CD4-positive, alpha-beta T cell treated with Interleukin-6 at 100 ng/mL for 8 hours (primary cell): ENCODE measurements around the gene KXD1.
A peak's percentile ranks its signal among the peaks of the same experiment; 100 is the strongest.
"Not testable (repeated sequence)": the region's sequence is repeated elsewhere in the genome, so short reads cannot be mapped to it uniquely, and the experiment has no call there.

Source experiments
- DNase-seq: peaks from one replicate; pipeline ENCODE4 v3.0.0-alpha.2; 2020; ENCODE audit warnings: mixed read lengths, low spot score

Gene KXD1

DNA sequence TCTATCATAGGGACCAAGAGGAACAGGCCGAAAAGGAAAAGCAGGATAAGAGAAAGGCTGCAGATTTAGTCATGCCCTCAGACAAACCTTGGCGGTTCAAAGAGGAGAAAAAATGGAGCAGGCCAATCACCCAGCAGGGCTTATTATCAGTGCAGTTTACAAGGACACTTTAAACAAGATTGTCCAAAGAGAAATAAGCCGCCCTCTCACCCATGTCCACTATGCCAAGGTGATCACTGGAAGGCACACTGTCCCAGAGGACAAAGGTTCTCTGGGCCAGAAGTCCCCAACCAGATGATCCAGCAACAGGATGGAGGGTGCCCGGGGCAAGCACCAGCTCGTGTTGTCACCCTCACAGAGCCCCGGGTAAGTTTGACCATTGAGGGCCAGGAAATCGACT, 22.6 kb downstream of the KXD1 start:
- DNase-seq: no peak

DNA sequence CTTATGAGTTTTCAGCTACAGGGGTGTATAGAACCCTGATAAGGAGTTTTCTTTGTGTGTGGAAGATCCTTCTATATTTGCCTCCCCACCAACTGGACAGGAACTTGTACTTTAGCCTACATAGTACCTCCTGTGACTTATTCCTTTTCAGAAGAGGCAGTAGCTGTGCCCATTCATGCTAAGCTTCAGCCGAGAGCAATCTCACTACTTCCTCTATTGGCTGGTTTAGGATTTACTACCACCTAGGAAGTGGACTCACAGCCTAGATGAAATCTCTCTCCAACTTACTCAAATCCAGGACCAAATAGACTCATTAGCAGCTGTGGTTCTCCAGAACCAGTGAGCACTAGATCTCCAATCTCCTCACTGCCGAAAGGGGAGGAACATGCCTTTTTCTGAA, 28.6 kb downstream of the KXD1 start:
- DNase-seq: no peak

DNA sequence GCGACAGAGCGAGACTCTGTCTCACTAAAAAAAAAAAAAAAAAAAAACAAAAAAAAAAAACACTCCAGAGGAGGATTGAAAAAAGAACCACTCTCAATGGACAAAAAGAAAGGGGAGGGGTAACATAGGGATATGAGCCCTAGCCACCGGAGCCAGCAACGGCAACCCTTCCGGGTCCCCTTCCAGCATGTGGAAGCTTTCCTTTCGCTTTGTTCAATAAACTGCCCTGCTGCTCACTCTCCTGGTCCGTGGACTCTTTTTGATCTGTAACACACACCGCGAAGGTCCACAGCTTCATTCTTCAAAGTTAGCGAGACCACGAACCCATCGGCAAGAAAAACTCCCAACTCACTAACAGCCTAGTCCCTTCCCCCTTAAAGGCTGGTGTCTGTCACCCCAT, 29.9 kb downstream of the KXD1 start:
- DNase-seq: no peak

DNA sequence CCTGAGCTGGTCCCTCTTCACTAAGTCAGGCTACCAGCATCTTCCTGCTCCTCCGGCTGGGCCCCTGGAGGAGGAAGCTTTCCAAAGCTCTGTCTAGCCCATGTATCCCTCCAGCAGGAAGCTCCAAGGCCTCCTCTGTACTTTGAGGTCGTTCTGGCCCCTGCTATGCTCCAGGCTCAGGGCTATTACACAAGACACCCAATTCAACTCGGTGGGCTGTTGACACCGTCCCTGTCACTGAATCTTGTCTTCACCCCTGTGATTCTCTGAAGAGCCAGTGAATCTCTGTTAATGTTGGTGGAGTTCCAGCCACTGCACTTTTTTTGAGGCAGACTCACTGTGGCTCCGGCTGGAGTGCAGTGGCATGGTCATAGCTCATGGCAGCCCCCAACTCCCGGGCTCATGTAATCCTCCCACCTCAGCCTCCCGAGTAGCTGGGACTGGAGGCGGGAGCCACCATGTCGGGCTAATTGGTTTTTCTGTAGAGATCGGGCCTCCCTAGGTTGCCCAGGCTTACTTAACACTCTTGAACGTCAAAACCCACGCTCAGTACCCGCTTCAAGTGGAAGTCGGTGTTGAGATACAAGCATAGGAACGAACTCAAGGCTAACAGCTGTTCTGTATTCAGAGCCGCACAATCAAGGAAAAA, 30.4 kb downstream of the KXD1 start:
- no peak for DNase-seq

DNA sequence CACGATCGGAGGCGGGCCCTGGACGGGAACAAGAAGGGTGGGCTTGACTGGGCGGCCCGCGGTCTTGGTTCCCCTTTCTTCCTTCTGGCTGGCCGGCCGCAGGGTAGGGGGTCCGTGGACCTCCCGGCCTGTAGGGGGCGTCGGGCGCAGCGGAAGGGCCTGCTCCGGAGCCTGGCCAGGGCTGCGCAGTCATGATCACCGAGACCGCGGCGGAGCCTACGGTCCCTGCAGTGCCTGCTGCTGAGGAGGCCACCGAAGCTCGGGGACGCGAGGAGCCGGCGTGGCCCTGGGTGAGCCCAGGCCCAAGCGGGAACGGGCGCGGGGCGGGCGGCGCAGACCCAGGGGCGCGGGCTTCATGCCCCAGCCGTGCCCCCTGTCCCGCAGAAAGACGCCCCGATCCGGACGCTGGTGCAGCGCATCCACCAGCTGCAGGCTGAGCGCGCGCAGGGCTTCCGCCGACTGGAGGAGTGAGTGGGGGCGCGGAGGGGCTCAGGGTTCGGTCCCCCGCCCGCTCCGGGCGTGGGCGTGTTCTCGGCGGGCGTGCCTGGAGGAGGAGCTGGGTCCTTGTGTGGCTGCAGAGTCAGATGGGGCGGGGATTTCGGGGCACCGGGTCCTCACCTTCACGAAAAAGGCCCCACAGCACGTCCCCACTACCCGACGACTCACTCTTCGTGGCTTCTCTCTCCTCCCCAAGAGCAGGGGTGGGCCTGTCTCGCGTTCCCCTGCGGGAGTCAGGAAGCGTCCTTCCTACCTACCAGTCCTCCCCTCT, 31.1 kb downstream of the KXD1 start, which contains the start of gene REX1BD:
TSS of gene REX1BD (plus strand) at position 188 of the 769 bp plus-strand sequence. CDS start at position 192, 4 bp downstream.
- peak; percentile 89 for DNase-seq

DNA sequence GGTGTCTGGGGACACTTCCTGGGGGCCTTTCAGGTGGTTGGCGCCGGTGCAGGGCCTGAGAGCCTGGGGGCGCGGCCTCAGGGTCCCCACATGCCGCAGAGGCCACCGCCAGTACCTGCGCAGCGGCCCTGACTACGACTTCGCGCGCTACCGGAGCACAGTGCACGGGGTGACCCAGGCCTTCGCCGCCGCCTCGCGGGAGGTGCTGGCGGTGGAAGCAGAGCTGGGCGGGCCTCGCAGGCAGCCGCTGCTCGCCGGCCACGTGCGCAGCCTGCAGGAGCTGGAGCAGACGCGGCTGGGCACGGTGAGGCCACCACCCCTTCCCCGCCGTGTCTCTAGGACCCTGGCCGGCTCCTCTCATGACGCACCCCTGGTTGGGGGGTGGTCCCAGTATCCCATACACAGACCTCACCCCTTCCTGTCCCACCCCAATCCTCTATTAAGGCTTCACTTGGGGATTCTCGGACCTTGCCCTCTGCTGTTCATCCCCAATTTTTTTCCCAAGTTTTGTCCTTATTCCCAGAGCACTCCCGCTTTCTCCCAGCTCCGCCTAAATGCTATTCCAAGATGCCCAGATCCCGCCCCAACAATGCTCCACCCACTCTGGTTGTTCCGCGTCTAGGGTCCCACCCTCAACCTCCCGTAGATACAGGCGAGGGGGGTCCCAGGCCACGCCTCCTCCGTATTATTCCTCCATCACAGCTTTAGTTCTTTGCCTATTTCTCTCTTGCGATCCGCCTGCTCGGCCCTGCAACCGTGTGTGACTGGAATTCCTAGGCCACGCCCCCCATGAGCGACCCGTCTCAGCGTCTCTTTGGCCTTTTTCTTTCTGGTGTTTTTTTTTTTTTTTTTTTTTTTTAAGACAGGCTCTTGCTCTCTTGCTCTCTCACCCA, 32.0 kb downstream of the KXD1 start:
- DNase-seq: peak; percentile 61

DNA sequence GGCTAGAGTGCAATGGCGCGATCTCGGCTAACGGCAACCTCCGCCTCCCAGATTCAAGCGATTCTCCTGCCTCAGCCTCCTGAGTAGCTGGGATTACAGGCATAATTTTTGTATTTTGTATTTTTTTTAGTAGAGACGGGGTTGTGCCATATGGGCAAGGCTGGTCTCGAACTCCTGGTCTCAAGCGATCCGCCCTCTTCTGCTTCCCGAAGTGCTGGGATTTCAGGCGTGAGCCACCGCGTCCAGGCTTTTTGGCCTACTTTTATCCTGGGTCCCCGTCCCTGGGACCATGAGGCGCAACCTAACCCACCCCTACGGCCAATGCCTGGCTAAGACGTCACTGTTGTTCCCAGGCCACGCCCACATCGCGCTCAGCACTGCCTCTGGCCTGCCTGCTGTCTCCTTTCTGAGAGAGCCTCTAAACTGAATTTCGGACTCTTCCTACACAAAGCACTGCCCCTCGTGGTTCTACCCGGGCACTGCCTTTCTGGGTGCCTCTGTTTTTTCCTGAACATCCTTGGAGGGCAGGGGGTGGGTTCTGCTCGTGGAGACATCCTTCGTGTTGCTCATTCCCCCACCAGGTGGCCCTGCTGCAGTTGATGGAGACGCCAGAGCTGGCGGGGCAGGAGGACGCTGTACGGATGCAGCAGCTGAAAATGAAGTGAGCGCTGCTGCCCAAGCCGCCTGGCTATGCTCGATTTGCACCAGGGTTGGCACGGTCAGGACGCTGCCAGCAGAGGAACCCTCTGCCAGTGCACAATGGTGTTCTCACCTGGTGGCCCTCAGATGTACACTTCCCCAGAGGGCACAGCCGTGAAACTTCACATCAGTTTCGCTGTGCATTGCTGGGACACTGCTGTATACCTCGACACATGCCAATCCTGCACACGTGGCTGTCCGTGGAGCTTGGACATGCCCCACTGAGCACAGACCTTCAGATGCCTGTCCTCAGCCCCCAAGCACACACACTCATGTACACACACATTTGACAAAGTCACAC, 32.9 kb downstream of the KXD1 start:
- DNase-seq: no peak

DNA sequence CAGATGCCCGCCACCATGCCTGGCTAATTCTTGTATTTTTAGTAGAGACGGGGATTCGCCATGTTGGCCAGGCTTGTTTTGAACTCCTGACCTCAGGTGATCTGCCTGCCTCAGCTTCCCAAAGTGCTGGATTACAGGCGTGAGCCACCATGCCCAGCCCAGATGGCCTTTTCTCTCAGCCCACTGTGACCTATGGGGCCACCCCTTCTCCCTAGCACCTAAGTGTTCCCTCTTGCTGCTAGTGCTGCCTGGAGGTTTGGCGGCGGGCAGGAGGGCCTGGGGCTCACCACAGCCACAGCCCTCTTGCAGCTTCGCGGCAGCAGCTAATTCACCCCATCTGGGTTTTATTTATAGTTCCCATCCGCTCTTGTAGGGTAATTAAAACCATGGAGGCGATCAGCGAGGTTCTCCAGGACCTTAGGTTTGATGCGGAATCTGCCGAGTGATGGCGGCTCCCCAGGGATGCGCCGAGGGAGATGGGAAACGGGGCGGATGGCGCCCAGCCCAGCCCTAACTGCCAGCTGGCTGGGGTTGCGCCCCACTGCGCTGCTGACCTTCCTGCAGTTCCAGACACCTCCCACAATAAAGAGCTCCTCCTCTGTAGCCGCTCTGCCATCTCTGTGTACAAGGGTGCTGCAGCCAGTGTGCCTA, 34.2 kb downstream of the KXD1 start:
- DNase-seq: no peak

DNA sequence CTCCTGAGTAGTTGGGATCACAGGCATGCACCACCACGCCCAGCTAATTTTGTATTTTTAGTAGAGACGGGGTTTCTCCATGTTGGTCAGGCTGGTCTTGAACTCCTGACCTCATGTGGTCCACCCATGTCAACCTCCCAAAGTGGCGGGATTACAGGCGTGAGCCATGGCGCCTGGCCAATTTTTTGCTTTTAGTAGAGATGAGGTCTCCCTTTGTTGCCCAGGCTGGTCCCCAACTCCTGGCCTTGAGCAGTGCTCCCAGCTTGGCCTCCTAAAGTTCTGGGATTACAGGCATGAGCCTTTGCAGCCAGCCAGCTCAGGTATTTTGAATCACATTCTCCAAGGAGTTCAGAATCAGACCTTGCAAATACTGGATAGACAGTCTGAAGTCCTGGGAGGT, 35.1 kb downstream of the KXD1 start:
- not testable (repeated sequence) for DNase-seq

DNA sequence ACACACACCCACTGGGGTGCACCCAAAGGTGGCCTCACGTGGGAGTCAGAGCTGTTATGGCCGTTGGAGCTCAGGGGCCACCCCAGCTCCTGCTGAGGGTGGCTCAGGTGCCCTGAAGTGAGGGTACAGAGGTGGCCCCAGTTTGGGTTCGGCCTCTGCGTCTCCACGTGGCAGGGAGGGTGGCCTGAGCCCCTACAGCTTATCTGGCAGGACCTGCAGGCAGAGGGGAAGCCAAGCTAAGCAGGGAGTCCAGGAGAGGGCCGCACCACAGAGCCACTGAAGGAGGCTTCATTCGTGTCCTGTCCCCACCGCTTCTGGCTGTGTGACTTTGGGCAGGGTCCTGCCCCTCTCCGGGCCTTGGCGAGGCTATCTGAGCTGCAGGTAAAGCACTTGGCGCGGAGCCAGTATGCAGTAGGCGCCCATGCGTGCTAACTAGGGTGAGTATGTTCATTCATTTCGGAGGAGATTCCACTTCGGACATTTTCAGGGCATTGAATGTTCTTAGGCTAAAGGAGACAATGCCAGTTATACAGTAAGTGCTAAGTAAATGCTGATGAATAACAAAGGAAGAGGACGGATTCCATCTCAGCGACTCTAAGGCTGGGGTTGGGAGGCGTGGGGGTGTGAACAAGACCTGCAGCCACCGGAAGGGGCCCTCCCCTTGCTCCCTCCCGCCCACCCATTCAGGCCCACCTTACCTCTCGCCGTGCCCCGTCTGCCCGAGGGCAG, 35.9 kb downstream of the KXD1 start:
- no peak for DNase-seq

DNA sequence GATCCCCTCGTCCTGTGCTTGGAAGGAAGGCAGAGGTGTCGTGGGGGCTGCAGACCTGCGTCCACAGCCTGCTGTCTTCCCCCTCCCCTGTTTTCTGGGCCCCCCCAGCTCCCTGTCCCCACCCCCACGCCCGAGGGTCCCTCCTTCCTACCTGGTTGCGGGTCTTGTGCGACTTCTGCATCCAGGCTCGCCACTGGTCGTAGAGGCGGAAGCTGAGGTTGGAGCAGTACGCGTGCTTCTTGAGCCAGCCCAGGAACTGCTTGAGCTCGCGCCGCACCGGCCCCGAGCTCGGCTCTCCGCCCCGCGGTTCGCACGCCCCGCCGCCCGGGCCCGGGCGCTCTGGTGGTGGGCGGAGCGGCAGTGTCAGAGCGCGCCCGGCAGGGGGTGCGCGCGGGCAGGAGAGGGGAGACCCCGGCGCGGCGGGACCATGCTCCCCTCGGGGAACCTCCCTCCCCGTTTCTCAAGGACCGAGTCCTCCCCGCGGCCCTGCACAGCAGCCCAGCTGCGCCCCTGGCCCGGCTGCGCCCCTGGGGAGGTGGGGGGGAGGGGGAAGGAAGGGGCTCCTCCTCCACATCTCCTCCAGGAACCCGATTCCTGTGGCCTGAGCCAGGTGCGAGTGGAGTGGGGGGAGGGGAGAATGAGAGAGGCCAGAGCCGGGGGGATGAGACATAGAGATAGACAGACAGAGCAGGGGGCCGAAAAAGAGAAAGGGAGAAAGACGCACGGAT, 36.6 kb downstream of the KXD1 start:
- peak; percentile 68 for DNase-seq

DNA sequence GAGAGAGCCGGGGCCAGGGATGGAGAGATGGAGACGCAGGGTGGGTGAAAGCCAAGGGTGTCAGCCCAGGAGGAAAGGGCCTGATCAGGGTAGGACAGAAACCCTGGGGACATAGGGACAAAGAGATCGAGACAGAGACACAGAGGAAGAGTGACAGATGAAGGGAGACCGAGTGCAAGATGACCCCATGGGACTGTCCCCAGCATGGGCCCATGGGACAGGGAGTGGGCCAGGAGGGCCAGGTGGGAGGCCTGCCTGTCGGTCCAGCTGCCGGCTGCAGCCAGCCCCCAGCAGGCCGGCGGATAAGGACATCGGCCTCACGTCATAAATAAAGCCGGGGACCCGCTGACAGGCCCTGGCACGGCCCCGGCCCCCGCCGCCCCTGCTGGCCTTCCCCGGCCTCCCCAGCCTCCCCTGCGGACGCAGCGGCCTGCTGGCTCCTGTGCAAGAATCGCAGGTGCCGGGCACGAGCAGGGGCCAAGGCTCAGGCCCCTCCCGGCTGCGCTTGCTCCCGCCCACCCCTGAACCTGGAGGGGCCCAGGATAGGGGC, 37.2 kb downstream of the KXD1 start:
- DNase-seq: no peak

DNA sequence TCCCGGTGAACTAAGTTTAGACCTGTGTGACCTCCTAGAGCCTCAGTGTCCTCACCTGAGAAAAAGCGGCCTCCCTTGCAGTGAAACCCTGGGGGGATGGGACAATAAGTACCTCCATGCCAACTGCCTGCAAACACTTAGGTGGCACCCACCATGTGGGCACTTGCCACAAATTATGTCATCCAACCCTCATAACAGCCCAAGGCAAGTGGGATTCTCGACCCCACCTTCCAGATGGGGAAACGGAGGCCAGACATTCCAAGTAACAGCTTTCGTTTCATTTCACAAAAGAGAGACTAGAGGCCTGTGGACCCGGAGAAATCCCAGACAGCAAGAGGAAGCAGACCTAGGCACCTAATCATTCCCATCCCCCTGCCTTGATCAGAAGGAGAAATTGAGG, 37.8 kb downstream of the KXD1 start:
- no peak for DNase-seq

DNA sequence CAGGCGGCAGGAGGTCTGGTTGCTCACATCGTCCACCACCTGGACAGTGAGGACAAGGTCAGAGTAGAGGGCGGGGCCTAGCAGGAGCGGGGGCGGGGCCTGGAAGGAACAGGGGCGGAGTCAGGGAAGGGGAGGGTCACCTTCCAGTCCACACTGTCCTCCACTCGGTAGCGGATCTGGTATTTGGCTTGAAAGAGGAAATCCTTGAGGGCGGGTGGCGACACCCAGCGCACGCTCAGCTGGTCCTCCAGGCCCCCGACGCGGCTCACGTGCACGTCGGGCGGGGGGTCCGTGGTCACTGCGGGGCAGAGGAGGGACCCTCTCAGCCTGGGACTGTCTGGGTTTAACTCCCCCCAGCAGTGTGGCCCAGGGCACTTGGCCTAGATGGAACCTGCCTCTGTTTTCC, 39.1 kb downstream of the KXD1 start:
- DNase-seq: no peak

DNA sequence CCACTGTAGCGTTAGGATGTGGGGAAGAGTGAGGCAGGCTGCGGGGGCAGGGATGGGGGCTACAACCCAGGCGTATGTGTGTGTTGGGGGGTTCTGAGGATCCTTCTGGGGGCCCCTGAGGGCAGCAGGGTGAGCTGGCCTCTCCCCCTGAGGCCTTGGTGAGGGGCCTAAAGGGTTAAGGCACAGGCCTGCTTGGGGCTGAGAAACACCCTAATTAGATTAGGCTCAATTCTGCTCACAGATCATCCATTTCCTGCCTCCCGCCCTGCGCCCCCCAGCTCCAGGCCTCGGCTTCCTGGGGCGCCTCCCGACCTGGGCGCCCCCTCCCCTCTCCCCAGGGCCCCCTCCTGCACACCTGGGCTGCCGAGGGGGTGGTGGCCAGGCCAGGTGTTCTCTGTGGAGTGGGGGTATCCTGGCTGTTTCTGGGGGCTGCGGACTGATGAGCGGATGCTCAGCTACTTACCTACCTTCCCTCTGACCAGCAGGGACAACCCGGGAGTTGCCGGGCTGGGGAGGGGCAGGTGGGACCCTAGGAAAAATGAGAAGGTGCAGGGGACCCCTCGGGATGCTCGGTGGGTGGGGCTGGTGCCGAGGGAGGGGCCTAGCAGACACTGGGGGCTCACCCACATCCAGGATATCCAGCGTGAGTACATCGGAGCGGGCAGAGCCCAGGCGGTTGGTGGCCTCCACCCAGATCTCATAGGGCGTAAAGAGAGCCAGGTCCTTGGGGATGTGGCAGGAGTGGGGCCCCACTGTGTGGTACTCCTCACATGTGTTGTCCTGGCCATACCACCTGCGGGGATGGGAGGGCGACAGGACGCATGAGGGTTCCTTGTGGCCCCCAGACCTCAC, 40.4 kb downstream of the KXD1 start:
- no peak for DNase-seq

DNA sequence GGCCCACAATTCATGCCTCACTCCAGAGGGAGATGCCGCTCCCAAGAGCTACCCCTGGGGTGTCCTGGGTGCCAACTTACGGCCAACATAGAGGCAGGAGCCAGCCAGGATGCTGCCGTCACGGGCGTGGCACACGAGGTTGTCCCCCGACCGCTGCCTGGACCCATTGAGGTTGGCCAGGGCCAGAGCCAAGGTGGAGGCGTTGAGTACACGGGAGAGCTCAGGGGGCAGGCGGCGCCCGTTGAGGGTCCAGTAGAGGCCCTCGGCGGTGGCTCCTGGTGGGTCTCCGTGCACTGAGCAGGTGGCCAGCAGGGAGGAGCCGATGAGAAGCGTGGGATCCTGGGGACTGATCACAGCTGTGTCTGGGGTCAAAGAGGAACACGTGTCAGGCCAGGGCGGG, 41.8 kb downstream of the KXD1 start:
- DNase-seq: no peak

DNA sequence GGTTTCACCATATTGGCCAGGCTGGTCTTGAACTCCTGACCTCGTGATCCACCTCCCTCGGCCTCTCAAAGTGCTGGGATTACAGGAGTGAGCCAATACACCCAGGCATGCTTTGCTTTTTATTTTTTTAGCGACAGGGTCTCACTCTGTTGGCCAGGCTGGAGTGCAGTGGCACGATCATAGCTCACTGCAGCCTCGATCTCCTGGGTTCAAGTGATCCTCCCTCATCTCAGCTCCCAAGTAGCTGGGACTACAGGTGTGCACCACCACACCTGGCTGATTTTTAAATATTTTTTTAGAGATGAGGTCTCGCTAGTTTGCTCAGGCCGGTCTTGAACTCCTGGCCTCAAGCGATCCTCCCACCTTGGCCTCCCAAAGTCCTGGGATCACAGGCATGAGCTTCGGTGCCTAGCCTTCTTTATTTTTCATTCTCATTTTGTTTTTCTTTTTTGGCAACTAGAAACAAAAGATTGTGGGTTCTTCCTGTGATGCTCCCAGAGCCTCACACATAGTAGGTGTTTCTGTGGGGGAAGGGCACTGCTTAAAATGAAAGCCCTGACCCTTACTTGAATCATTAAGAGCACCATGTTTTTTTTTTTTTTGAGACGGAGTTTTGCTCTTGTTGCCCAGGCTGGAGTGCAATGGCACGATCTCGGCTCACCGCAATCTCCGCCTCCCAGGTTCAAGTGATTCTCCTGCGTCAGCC, 43.2 kb downstream of the KXD1 start:
- DNase-seq: not testable (repeated sequence)

DNA sequence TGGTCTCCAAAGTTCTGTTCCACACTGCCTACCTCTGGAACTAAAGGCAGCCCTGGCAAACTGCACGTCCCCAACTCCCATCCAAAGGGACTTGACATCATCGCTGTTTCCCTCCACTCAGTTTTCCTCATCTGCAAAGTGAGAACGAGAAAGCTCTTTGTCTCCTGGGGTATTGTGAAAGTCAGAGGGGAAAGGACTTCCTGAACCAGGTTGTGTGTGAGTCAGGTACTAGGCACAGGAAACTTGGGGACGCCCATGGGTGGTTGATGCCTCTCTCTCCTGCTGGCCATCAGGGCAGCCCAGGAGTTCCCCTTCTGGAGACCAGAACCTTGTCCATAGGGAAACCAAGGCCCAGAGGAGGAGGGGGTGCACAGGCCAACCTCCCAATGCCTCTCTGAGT, 44.2 kb downstream of the KXD1 start:
- no peak for DNase-seq
